Measurements from ENCODE around the gene NELFB.

Gene NELFB

DNA sequence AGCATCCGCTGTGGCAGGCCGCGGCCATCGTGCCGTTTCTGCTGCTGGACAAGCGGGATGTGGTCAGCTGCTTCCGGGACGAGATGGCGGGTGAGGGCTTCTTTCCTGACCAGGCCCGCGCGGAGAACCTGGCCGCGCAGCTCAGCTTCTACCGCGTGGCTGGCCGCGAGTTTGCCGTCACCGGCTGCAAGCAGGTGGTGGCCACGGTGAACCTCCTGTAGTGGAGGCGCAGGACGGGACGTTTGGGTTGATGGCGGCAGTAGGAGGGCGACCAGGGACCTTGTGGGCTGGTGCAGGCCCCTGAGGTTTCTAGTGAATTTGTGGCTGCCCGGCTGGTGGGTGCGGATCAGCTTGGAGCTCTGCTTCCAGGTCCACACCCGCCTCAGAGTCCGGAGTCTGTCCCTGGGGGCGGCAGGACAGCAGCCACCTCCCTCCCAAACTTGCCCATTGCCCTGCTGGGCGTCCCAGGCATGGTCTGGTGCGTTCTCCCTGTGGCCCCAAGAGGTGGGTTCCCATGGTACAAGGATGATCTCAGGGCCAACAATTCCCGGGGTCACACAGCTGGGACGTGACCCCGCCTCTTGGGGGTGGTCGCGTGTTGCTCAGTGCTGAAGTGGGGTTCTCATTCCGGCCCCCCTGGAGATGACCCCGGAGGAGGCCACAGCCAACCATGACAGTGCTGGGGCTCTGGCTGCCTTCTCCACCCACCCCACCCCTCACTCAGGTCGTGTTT is 24.8 kb downstream of the NELFB start:
- H3K4me3 ChIP-seq (ENCODE audit: low read length) = no peak overlapping the region
- TF ChIP-seq, protein P1, sequence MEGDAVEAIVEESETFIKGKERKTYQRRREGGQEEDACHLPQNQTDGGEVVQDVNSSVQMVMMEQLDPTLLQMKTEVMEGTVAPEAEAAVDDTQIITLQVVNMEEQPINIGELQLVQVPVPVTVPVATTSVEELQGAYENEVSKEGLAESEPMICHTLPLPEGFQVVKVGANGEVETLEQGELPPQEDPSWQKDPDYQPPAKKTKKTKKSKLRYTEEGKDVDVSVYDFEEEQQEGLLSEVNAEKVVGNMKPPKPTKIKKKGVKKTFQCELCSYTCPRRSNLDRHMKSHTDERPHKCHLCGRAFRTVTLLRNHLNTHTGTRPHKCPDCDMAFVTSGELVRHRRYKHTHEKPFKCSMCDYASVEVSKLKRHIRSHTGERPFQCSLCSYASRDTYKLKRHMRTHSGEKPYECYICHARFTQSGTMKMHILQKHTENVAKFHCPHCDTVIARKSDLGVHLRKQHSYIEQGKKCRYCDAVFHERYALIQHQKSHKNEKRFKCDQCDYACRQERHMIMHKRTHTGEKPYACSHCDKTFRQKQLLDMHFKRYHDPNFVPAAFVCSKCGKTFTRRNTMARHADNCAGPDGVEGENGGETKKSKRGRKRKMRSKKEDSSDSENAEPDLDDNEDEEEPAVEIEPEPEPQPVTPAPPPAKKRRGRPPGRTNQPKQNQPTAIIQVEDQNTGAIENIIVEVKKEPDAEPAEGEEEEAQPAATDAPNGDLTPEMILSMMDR (conservative IDR thresholded peaks at IDR 0.05; ENCODE audit: low read length) = no peak
- no peak for DNase-seq (ENCODE audit: low read depth)

GRCh38 chr9:137280474-137281344 is 25.6 kb downstream of the NELFB start:
- TF ChIP-seq, protein P1 (conservative IDR thresholded peaks at IDR 0.05; ENCODE audit: low read length) = peak; percentile 27; the same call in 1 of the 2 replicates
- DNase-seq (ENCODE audit: low read depth) = peak; percentile 27
- H3K4me3 ChIP-seq (ENCODE audit: low read length) = no peak overlapping the region

DNA sequence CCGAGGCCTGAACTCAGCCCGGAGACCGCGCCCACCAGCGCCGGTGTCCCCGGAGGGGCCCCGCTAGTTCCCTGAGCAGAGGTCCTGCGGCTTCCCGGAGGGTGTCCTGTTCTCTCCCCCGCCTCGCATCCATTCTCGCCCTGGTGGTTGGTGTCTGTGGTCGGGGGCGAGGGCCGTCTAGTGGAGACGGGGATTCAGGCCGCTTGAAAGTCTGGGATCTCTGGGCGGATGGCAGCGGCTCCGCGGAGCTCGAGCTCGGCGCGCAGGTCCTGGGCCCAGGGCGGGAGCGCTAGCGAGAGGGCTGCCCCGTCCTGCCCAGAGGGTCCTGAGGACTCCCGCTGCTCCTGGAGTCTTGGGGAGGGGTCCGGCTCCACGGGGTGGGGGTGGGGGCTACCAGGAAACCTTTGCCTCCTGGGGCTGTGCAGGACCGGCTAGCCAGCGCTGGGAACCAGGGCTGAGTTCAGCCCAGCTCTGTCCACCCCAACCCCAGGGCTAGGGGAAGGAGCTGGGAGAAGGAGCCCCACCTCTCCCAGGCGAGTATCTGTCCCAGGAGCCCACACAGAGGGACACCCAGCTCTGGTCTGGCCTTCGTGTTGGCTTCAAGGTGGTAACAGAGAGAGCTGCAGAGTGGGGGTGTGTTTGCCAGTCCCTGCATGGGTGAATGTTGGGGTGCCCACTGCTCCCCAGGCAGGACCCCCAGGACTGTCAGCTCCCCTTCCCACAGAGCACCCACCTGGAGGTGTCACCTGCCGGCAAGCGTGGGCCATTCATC is 26.4 kb downstream of the NELFB start:
- H3K4me3 ChIP-seq (ENCODE audit: low read length) = no peak overlapping the region
- no peak for DNase-seq (ENCODE audit: low read depth)
- TF ChIP-seq, protein P1 (conservative IDR thresholded peaks at IDR 0.05; ENCODE audit: low read length) = no peak

GRCh38 chr9:137286975-137287383 is 31.9 kb downstream of the NELFB start:
- H3K4me3 ChIP-seq (ENCODE audit: low read length) = no peak overlapping the region
- peak; percentile 37 for DNase-seq (ENCODE audit: low read depth)
- TF ChIP-seq, protein P1 (conservative IDR thresholded peaks at IDR 0.05; ENCODE audit: low read length) = peak; percentile 47

DNA sequence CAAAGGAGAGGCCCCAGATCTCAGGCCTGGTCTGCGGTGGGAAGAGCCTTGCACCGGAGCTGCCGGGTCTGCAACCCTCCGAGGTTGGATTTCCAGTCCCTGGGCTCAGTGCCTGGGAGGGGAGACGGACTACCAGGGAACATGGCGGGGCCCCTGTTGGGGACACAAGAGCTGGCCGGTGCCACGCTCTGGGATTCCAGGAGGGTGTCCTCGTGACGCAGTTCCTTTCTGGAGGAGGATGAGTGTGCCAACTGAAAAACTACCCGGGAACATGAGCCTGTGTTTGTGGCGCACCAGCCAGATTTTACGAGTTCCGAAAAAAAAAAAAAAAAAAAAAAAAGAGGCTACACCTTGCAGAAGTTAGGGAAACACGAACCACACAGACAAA is 38.0 kb downstream of the NELFB start:
- TF ChIP-seq, protein P1 (conservative IDR thresholded peaks at IDR 0.05; ENCODE audit: low read length) = no peak
- DNase-seq (ENCODE audit: low read depth) = no peak
- H3K4me3 ChIP-seq (ENCODE audit: low read length) = no peak overlapping the region

DNA sequence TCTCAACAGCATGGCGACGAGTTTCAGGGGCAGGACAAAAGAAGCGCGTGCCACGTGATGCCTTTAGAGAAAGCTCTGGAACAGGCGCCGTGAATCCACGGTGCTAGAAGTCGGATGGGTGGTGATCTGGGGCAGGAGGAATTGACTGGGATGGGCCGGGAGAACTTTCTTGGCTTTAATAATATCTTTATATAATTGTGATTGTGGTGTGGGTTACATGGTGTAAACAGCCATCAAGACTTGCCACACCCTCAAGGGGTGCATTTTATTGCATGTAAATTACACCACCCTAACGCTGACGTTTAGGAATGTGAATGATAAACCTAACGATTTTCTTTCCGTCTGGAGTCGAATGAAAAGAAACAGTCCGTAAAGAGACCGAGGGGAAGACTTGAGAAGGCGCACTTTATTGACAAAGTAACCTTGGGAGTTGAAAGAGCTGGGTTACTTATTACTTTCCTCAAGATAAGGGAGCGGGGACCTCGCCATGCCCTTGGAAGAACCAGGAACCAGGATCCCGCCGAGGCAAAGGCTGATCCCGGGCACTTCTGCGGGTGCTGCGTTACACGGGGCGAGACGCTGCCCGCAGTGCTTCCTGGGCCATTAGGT is 38.5 kb downstream of the NELFB start:
- DNase-seq (ENCODE audit: low read depth) = no peak
- TF ChIP-seq, protein P1 (conservative IDR thresholded peaks at IDR 0.05; ENCODE audit: low read length) = no peak
- no peak overlapping the region for H3K4me3 ChIP-seq (ENCODE audit: low read length)
